ENCODE results near the gene VPS39. TPM values are rescaled to one million over a fixed set of nuclear protein-coding genes. Genes with fewer than 3 reads are reported as not detected.
A peak's percentile ranks its signal among the peaks of the same experiment; 100 is the strongest.

Gene VPS39
- total and polyA plus RNA-seq, 9 of the 15 experiments (the other 6 are each of a cell fraction or from before 2014, with no cell fraction given) = 3.2 to 37.3 (median 21.8) TPM

GRCh38 chr15:42118650-42119445, 89.3 kb downstream of the VPS39 start:
- no TSS peak for BruUV-seq (replicated peaks)
- peak overlapping the region; percentile 14; the same call in 1 of the 2 replicates for H2AFZ ChIP-seq (ENCODE audit: low read depth, low read length)
- H3K79me2 ChIP-seq (ENCODE audit: control insufficient read depth, insufficient read depth, low read length) = no peaks in the 10 kb centered on the region
- H3K4me2 ChIP-seq (ENCODE audit: insufficient read depth, low read length) = no peak overlapping the region; the same call in 1 of the 2 replicates
- no peaks in the 10 kb centered on the region for H3K9me3 ChIP-seq (replicated peaks; ENCODE audit: control insufficient read depth, insufficient read depth, low read depth, low read length)
- H3K4me1 ChIP-seq (replicated peaks in 1 of 2; ENCODE audit: control insufficient read depth in 2 of 2, insufficient read depth in 2 of 2, low read length in 2 of 2) = no peaks in the 10 kb centered on the region
- FAIRE-seq (peak; percentile 65), DNase-seq (ENCODE audit: extremely low read depth in 1 of 4, low spot score in 3 of 4) (peak in 1 of 4 experiments; percentile 23), ATAC-seq (peak; percentile 70)
- H3K9me1 ChIP-seq (ENCODE audit: control insufficient read depth, insufficient read depth, low read length) = no peaks in the 10 kb centered on the region
- TF ChIP-seq ELF4 (CRISPR knock-in tag; IDR thresholded peaks at IDR 0.05) (no peak), FOXA3 (CRISPR knock-in tag; conservative IDR thresholded peaks at IDR 0.05 in 1 of 2, IDR thresholded peaks at IDR 0.05 in 1 of 2) (0 out of 4 replicates have a peak, but pooled peaks of 1 of the 2 experiments have one; percentile 26), CTBP1 (IDR thresholded peaks at IDR 0.05; ENCODE audit: borderline replicate concordance) (0 out of 2 replicates have a peak, but pooled peaks have one; percentile 16), MYNN (IDR thresholded peaks at IDR 0.05) (peak; percentile 100), MYNN (CRISPR knock-in tag; IDR thresholded peaks at IDR 0.05) (peak; percentile 97), SMAD4 (CRISPR knock-in tag; conservative IDR thresholded peaks at IDR 0.05) (no peak), RCOR1 (IDR thresholded peaks at IDR 0.05; ENCODE audit: borderline replicate concordance in 1 of 2, low read depth in 2 of 2, low read length in 2 of 2) (peak in 1 of 2 experiments; percentile 43; a peak in 1 of 4 replicates), MEF2A (IDR thresholded peaks at IDR 0.05; ENCODE audit: control insufficient read depth, low read depth, low read length) (no peak), MEIS2 (IDR thresholded peaks at IDR 0.05; ENCODE audit: partially characterized antibody) (peak; percentile 30), RBM34 (IDR thresholded peaks at IDR 0.05; ENCODE audit: borderline replicate concordance, insufficient read depth, low read length) (no peak), NCOA2 (IDR thresholded peaks at IDR 0.05; ENCODE audit: partially characterized antibody in 2 of 2) (no peak), PHF20 (IDR thresholded peaks at IDR 0.05; ENCODE audit: partially characterized antibody) (no peak)
- WGBS (ENCODE audit: insufficient coverage, low coverage, missing lambda C conversion rate) = 1% methylated on average over 10 of the region's 10 CpGs
- no peaks in the 10 kb centered on the region for H3K36me3 ChIP-seq (ENCODE audit: control insufficient read depth, insufficient read depth, low read length)
- H3K27ac ChIP-seq (ENCODE audit: extremely low read depth, low read depth, low read length) = no peak overlapping the region
- intact Hi-C loops (cut with micrococcal nuclease) = no loop called here
- POLR2A ChIA-PET = interaction anchor here (0.8 to 1.2 kb wide), 3 partner anchors 11 to 14 kb away, joined by 3 to 5 read pairs (median 3); no protein-coding TSS in a partner anchor
- in situ Hi-C loops (cut with MboI) = no loop called here
- no peak overlapping the region for H3K9ac ChIP-seq (ENCODE audit: insufficient read depth in 1 of 2, low read depth in 2 of 2, low read length in 2 of 2)
- 0 out of 2 replicates have a peak, but pooled peaks cover 2% of the 10 kb centered on the region for H4K20me1 ChIP-seq (replicated peaks; ENCODE audit: control insufficient read depth, insufficient read depth, low read length)
- no peak overlapping the region for H3K4me3 ChIP-seq
- CTCF ChIA-PET (ENCODE audit: low intra/inter-chr PET ratio) = no interaction called here
- peaks cover 14 to 37% of the 10 kb centered on the region in 2 experiments; a peak in 4 of 5 replicates for H3K27me3 ChIP-seq (ENCODE audit: control insufficient read depth in 2 of 2, insufficient read depth in 2 of 2, low read length in 2 of 2)

All from K562 (cell line).